GM23338 (cell line): ENCODE measurements around the gene TMA16. TPM values are rescaled to one million over a fixed set of nuclear protein-coding genes. Genes with fewer than 3 reads are reported as not detected.
A peak's percentile ranks its signal among the peaks of the same experiment; 100 is the strongest.

Experiments
- ATAC-seq: fragments of 200-7000 bp; cut with Tn5 transposase; 3 replicates; pipeline ENCODE4 v1.9.1; 2020
- DNase-seq: peaks from one replicate; pipeline ENCODE4 v3.0.0-alpha.2; 2015; ENCODE audit warnings: low spot score
- H2AFZ ChIP-seq: fragments of 200-600 bp; sonication (generic); 2 replicates; pipeline ENCODE4 v1.8.0; 2016; ENCODE audit warnings: antibody characterized with exemption, mild to moderate bottlenecking, moderate library complexity
- H3F3A ChIP-seq: fragments of 200-600 bp; sonication (generic); replicated peaks from 2 replicates; pipeline ENCODE4 v1.8.0; 2017; ENCODE audit warnings: antibody characterized with exemption, mixed run types, low read depth
- H3K27ac ChIP-seq: fragments of 200-600 bp; sonication (generic); 2 replicates; pipeline ENCODE4 v1.6.1; 2016; ENCODE audit warnings: low read depth
- H3K27me3 ChIP-seq: fragments of 200-600 bp; sonication (generic); 2 replicates; pipeline ENCODE4 v1.8.0; 2016; ENCODE audit warnings: mild to moderate bottlenecking, mixed run types, moderate library complexity; ENCODE audit not compliant: insufficient read depth
- H3K36me3 ChIP-seq: fragments of 200-600 bp; sonication (generic); 2 replicates; pipeline ENCODE4 v1.8.0; 2016; ENCODE audit warnings: mild to moderate bottlenecking; ENCODE audit not compliant: insufficient read depth
- H3K4me1 ChIP-seq: fragments of 200-600 bp; sonication (generic); 2 replicates; pipeline ENCODE4 v1.8.0; 2016; ENCODE audit warnings: mild to moderate bottlenecking, moderate library complexity; ENCODE audit not compliant: insufficient read depth
- H3K4me2 ChIP-seq: fragments of 200-600 bp; sonication (generic); 2 replicates; pipeline ENCODE4 v1.7.1; 2017; ENCODE audit warnings: mixed run types
- H3K4me3 ChIP-seq: fragments of 200-600 bp; sonication (generic); 2 replicates; pipeline ENCODE4 v1.6.1; 2016; ENCODE audit warnings: mixed run types
- H3K79me2 ChIP-seq: fragments of 200-600 bp; sonication (generic); replicated peaks from 2 replicates; pipeline ENCODE4 v1.8.0; 2017; ENCODE audit warnings: mild to moderate bottlenecking; ENCODE audit not compliant: insufficient read depth
- H3K9me2 ChIP-seq: fragments of 200-600 bp; sonication (generic); 2 replicates; pipeline ENCODE4 v1.8.0; 2017; ENCODE audit not compliant: insufficient read depth
- H4K20me1 ChIP-seq: fragments of 200-600 bp; sonication (generic); replicated peaks from 2 replicates; pipeline ENCODE4 v1.8.0; 2017; ENCODE audit warnings: mild to moderate bottlenecking; ENCODE audit not compliant: insufficient read depth
- H3K27ac Mint-ChIP-seq: 2 replicates; pipeline ENCODE4 v1.8.0; 2020; ENCODE audit warnings: inconsistent platforms, mild to moderate bottlenecking, moderate library complexity, mixed read lengths
- H3K27me3 Mint-ChIP-seq: 3 replicates; pipeline ENCODE4 v1.8.0; 2022; ENCODE audit warnings: low read depth, mild to moderate bottlenecking, moderate library complexity, mixed read lengths, inconsistent platforms; ENCODE audit not compliant: insufficient read depth, poor library complexity
- H3K36me3 Mint-ChIP-seq: 3 replicates; pipeline ENCODE4 v1.8.0; 2021; ENCODE audit warnings: low read depth, mild to moderate bottlenecking, inconsistent platforms, moderate library complexity, mixed read lengths
- H3K4me1 Mint-ChIP-seq: 3 replicates; pipeline ENCODE4 v1.8.0; 2020; ENCODE audit warnings: mild to moderate bottlenecking, inconsistent platforms, mixed read lengths
- H3K4me3 Mint-ChIP-seq: 3 replicates; pipeline ENCODE4 v1.8.0; 2021; ENCODE audit warnings: moderate library complexity, mild to moderate bottlenecking, inconsistent platforms, mixed read lengths
- H3K9me3 Mint-ChIP-seq: 3 replicates; pipeline ENCODE4 v1.8.0; 2020; ENCODE audit warnings: moderate library complexity, mild to moderate bottlenecking, inconsistent platforms, mixed read lengths
- CREB1 ChIP-seq: fragments of 250-450 bp; sonication (Bioruptor Pico); IDR thresholded peaks from 2 replicates; pipeline ENCODE4 v1.5.0; 2020; ENCODE audit warnings: low read depth, mild to moderate bottlenecking, moderate library complexity
- EZH2 ChIP-seq: fragments of 200-600 bp; sonication (generic); IDR thresholded peaks from one replicate; pipeline ENCODE4 v1.8.0; 2017; ENCODE audit warnings: antibody characterized with exemption, mild to moderate bottlenecking, low read depth; ENCODE audit not compliant: unreplicated experiment
- EZH2phosphoT487 ChIP-seq: fragments of 200-600 bp; sonication (generic); IDR thresholded peaks from one replicate; pipeline ENCODE4 v1.8.1; 2018; ENCODE audit warnings: antibody characterized with exemption; ENCODE audit not compliant: unreplicated experiment
- JUNB ChIP-seq: IDR thresholded peaks from one replicate; pipeline ENCODE4 v1.6.1; 2016; ENCODE audit warnings: antibody characterized with exemption; ENCODE audit not compliant: unreplicated experiment
- NANOG ChIP-seq: IDR thresholded peaks from 2 replicates; pipeline ENCODE4 v1.6.1; 2016; ENCODE audit warnings: antibody characterized with exemption, borderline replicate concordance
- POLR2AphosphoS5 ChIP-seq: IDR thresholded peaks from 2 replicates; pipeline ENCODE4 v1.6.1; 2016; ENCODE audit warnings: antibody characterized with exemption, low read depth
- STAT1 ChIP-seq: IDR thresholded peaks from one replicate; pipeline ENCODE4 v1.6.1; 2016; ENCODE audit warnings: antibody characterized with exemption; ENCODE audit not compliant: unreplicated experiment
- ZNF114 ChIP-seq: fragments of 250-450 bp; sonication (Bioruptor Pico); IDR thresholded peaks from 2 replicates; pipeline ENCODE4 v1.5.0; 2020; ENCODE audit warnings: mild to moderate bottlenecking, moderate library complexity
- ZNF331 ChIP-seq: fragments of 250-450 bp; sonication (Bioruptor Pico); IDR thresholded peaks from 2 replicates; pipeline ENCODE4 v1.5.0; 2020; ENCODE audit warnings: low read depth, mild to moderate bottlenecking, moderate library complexity
- polyA plus RNA-seq: library from polyadenylated mRNA; unstranded; fragments of >200 nt; fragmentation: Nextera tagmentation; extraction: Ambion mirVana; gene quantifications from 2 replicates; pipeline ENCODE4 v1.2.1, GENCODE V29; 2016
- total RNA-seq: library from RNA; depleted of rRNA; stranded (reverse); fragments of >200 nt; shearing (Covaris generic); gene quantifications from 2 replicates; pipeline ENCODE4 v1.2.3, GENCODE V29; 2014
- TF ChIP-seq, protein P1 (sequence below), 2 experiments: fragments of 200-600 bp in 1 of 2; sonication (generic) in 1 of 2; conservative IDR thresholded peaks; 2 replicates each; pipeline versions ENCODE4 v1.5.1 to v1.6.1; 2016 to 2017; ENCODE audit warnings: antibody characterized with exemption in 2 of 2, low read depth in 2 of 2, mild to moderate bottlenecking in 2 of 2, moderate library complexity in 1 of 2
- TF ChIP-seq, protein P2 (sequence below): IDR thresholded peaks from 2 replicates; pipeline ENCODE4 v1.6.1; 2016; ENCODE audit warnings: antibody characterized with exemption
- TF ChIP-seq, protein P3 (sequence below): IDR thresholded peaks from one replicate; pipeline ENCODE4 v1.6.1; 2018; ENCODE audit warnings: antibody characterized with exemption; ENCODE audit not compliant: unreplicated experiment

The TMA16 gene
- total and polyA plus RNA-seq, 2 experiments from 2014 or later = 46.4 to 96.1 TPM

- Histone ChIP-seq H3K36me3 (no peaks in the 10 kb centered on the region), H2AFZ (no peak overlapping the region), H3K27ac (no peak overlapping the region), H3K9me2 (no peaks in the 10 kb centered on the region), H3K27me3 (no peaks in the 10 kb centered on the region), H4K20me1 (no peaks in the 10 kb centered on the region), H3K4me3 (no peak overlapping the region), H3K4me2 (no peak overlapping the region), H3K4me1 (peaks cover 7% of the 10 kb centered on the region; the same call in 1 of the 2 replicates), H3F3A (no peaks in the 10 kb centered on the region), H3K79me2 (no peaks in the 10 kb centered on the region)
- no peaks in the 10 kb centered on the region for H3K9me3 Mint-ChIP-seq
- no peaks in the 10 kb centered on the region for H3K27me3 Mint-ChIP-seq
- H3K4me3 Mint-ChIP-seq = no peak overlapping the region
- TF ChIP-seq, protein P1, sequence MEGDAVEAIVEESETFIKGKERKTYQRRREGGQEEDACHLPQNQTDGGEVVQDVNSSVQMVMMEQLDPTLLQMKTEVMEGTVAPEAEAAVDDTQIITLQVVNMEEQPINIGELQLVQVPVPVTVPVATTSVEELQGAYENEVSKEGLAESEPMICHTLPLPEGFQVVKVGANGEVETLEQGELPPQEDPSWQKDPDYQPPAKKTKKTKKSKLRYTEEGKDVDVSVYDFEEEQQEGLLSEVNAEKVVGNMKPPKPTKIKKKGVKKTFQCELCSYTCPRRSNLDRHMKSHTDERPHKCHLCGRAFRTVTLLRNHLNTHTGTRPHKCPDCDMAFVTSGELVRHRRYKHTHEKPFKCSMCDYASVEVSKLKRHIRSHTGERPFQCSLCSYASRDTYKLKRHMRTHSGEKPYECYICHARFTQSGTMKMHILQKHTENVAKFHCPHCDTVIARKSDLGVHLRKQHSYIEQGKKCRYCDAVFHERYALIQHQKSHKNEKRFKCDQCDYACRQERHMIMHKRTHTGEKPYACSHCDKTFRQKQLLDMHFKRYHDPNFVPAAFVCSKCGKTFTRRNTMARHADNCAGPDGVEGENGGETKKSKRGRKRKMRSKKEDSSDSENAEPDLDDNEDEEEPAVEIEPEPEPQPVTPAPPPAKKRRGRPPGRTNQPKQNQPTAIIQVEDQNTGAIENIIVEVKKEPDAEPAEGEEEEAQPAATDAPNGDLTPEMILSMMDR (conservative IDR thresholded peaks at IDR 0.05; ENCODE audit: low read depth in 2 of 2) = peak; percentile 35 to 47
- no peak for TF ChIP-seq ZNF331 (CRISPR knock-in tag)
- ATAC-seq (peak; percentile 82), DNase-seq (peak; percentile 50)
- H3K36me3 Mint-ChIP-seq = peaks cover 3% of the 10 kb centered on the region; the same call in 1 of the 3 replicates
- H3K4me1 Mint-ChIP-seq = peaks cover 15% of the 10 kb centered on the region; the same call in 2 of the 3 replicates
- no peak overlapping the region for H3K27ac Mint-ChIP-seq
Measured at GRCh38 chr4:163535657-163536056, 41.2 kb downstream of the TMA16 start.

DNA sequence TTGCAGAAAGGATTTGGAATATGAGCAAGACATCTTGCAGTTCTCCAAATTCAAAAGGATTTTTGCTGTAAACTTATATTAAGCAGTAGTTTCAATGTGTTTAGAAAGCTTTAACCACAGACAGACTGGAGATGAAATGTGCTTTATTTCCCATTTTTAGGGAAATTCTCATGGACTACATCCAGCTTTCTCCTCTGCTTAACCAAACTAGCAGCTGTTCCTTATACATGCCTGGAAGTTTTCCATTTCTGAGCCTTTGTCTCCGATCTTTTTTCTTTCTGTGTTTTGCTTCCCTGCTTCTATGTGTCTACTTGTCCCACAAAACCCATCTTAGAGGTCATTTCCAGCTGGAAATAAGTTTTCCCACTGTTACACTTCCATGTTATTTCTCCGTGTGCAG, 41.6 kb downstream of the TMA16 start:
- Mint-ChIP-seq H3K27ac (no peak overlapping the region), H3K36me3 (peaks cover 3% of the 10 kb centered on the region; the same call in 1 of the 3 replicates), H3K4me3 (no peak overlapping the region), H3K27me3 (no peaks in the 10 kb centered on the region), H3K4me1 (peaks cover 15% of the 10 kb centered on the region; the same call in 2 of the 3 replicates), H3K9me3 (no peaks in the 10 kb centered on the region)
- Histone ChIP-seq H3F3A (no peaks in the 10 kb centered on the region), H3K9me2 (no peaks in the 10 kb centered on the region), H3K79me2 (no peaks in the 10 kb centered on the region), H3K4me3 (no peak overlapping the region), H4K20me1 (no peaks in the 10 kb centered on the region), H2AFZ (no peak overlapping the region), H3K4me2 (no peak overlapping the region), H3K27me3 (no peaks in the 10 kb centered on the region), H3K4me1 (peaks cover 7% of the 10 kb centered on the region; the same call in 1 of the 2 replicates), H3K36me3 (no peaks in the 10 kb centered on the region), H3K27ac (no peak overlapping the region)
- ATAC-seq = no peak
- DNase-seq = no peak
- no peak for TF ChIP-seq CREB1 (CRISPR knock-in tag)
- no peak for TF ChIP-seq ZNF114 (CRISPR knock-in tag)
- no peak for TF ChIP-seq ZNF331 (CRISPR knock-in tag)
- TF ChIP-seq EZH2 = no peak
- no peak for TF ChIP-seq POLR2AphosphoS5
- no peak for TF ChIP-seq JUNB
- no peak for TF ChIP-seq STAT1
- TF ChIP-seq, protein P1 (conservative IDR thresholded peaks at IDR 0.05; ENCODE audit: low read depth in 2 of 2) = no peak
- TF ChIP-seq, protein P2, sequence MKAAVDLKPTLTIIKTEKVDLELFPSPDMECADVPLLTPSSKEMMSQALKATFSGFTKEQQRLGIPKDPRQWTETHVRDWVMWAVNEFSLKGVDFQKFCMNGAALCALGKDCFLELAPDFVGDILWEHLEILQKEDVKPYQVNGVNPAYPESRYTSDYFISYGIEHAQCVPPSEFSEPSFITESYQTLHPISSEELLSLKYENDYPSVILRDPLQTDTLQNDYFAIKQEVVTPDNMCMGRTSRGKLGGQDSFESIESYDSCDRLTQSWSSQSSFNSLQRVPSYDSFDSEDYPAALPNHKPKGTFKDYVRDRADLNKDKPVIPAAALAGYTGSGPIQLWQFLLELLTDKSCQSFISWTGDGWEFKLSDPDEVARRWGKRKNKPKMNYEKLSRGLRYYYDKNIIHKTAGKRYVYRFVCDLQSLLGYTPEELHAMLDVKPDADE = no peak
- TF ChIP-seq EZH2phosphoT487 = no peak
- TF ChIP-seq, protein P3, sequence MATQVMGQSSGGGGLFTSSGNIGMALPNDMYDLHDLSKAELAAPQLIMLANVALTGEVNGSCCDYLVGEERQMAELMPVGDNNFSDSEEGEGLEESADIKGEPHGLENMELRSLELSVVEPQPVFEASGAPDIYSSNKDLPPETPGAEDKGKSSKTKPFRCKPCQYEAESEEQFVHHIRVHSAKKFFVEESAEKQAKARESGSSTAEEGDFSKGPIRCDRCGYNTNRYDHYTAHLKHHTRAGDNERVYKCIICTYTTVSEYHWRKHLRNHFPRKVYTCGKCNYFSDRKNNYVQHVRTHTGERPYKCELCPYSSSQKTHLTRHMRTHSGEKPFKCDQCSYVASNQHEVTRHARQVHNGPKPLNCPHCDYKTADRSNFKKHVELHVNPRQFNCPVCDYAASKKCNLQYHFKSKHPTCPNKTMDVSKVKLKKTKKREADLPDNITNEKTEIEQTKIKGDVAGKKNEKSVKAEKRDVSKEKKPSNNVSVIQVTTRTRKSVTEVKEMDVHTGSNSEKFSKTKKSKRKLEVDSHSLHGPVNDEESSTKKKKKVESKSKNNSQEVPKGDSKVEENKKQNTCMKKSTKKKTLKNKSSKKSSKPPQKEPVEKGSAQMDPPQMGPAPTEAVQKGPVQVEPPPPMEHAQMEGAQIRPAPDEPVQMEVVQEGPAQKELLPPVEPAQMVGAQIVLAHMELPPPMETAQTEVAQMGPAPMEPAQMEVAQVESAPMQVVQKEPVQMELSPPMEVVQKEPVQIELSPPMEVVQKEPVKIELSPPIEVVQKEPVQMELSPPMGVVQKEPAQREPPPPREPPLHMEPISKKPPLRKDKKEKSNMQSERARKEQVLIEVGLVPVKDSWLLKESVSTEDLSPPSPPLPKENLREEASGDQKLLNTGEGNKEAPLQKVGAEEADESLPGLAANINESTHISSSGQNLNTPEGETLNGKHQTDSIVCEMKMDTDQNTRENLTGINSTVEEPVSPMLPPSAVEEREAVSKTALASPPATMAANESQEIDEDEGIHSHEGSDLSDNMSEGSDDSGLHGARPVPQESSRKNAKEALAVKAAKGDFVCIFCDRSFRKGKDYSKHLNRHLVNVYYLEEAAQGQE = no peak
- TF ChIP-seq NANOG = no peak
